ENCODE results near the gene CRYGD. TPM values are rescaled to one million over a fixed set of nuclear protein-coding genes. Genes with fewer than 3 reads are reported as not detected.
A peak's percentile ranks its signal among the peaks of the same experiment; 100 is the strongest.
"Not testable (repeated sequence)": the region's sequence is repeated elsewhere in the genome, so short reads cannot be mapped to it uniquely, and the experiment has no call there.

CRYGD gene
- total RNA-seq, 4 donors from 2014 or later: not detected

DNA sequence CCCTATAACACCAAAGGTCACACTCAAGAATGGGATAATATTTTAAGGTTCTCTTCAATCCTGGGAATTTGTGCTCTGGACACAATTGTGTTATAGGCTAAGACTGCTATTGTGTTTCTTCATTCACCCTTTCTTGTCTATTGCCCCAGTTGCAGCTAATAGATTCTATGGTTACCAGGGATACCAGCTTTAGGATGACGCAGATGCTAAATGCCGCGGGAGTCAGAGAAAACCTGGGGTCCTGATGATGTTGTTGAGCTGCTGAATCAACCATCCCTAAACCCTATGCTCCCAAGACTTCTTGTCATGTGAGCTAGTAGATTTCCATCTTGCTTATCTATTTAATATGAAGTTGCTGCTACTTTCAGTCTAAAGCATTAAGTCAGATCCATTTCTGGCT is 5.4 kb downstream of the CRYGD start:
- Histone ChIP-seq H3K27ac (no peak overlapping the region), H3K9me3 (no peaks in the 10 kb centered on the region), H3K27me3 (peaks cover 0 to 12% (median 0%) of the 10 kb centered on the region in 4 donors), H3K4me3 (no peak overlapping the region), H3K4me1 (peaks cover 0 to 1% (median 0%) of the 10 kb centered on the region in 3 donors), H3K36me3 (no peaks in the 10 kb centered on the region)
- TF ChIP-seq, protein P1, sequence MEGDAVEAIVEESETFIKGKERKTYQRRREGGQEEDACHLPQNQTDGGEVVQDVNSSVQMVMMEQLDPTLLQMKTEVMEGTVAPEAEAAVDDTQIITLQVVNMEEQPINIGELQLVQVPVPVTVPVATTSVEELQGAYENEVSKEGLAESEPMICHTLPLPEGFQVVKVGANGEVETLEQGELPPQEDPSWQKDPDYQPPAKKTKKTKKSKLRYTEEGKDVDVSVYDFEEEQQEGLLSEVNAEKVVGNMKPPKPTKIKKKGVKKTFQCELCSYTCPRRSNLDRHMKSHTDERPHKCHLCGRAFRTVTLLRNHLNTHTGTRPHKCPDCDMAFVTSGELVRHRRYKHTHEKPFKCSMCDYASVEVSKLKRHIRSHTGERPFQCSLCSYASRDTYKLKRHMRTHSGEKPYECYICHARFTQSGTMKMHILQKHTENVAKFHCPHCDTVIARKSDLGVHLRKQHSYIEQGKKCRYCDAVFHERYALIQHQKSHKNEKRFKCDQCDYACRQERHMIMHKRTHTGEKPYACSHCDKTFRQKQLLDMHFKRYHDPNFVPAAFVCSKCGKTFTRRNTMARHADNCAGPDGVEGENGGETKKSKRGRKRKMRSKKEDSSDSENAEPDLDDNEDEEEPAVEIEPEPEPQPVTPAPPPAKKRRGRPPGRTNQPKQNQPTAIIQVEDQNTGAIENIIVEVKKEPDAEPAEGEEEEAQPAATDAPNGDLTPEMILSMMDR (IDR thresholded peaks at IDR 0.05): no peak
- no peak for TF ChIP-seq POLR2A (IDR thresholded peaks at IDR 0.05)
- WGBS, 2 donors: 89 to 94% methylated on average over 3 of the region's 3 CpGs
- intact Hi-C loops (cut with DNase I): no loop called here
- no peak for DNase-seq

DNA sequence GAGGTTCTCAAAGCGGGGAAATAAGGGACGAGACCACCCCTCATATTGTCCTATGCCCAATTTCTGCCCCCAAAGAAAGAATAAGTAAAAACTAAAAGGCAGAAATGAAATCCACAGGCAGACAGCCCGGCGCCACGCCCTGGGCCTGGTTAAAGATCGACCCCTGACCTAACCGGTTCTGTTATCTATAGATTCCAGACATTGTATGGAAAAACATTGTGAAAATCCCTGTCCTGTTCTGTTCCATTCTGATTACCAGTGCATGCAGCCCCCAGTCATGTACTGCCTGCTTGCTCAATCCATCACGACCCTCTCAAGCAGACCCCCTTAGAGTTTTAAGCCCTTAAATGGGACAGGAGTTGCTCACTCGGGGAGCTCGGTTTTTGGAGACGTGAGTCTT is 6.9 kb downstream of the CRYGD start:
- H3K27ac ChIP-seq; intact Hi-C loops (cut with DNase I); H3K4me3 ChIP-seq; H3K36me3 ChIP-seq; H3K9me3 ChIP-seq; DNase-seq; H3K4me1 ChIP-seq: not testable (repeated sequence)
- H3K27me3 ChIP-seq: peaks cover 0 to 14% (median 0%) of the 10 kb centered on the region in 4 donors
- WGBS, 2 donors: 86 to 87% methylated on average over 11 of the region's 11 CpGs

DNA sequence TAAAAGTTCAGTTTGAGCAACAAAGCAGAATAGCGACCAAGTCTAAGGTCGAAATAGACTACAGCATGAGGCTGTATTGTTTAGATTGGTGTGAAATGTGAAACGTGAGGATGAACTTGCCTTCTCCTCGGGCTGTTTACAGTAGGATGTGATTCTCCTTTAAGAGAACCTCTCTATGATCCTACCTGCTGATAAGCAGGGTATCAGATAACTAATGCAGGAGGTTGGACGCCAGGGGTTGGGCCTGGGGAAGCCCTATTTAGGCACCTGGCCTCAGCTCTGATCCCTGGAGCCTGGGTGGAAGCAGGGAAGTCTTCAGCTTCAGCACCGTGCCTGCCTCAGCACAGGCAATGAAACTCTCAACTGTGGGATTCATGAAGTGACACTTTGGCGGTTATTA is 11.4 kb downstream of the CRYGD start:
- Histone ChIP-seq H3K27me3 (peaks cover 0 to 33% (median 0%) of the 10 kb centered on the region in 4 donors), H3K9me3 (no peaks in the 10 kb centered on the region), H3K4me1 (no peaks in the 10 kb centered on the region), H3K4me3 (no peak overlapping the region), H3K27ac (no peak overlapping the region), H3K36me3 (no peaks in the 10 kb centered on the region)
- TF ChIP-seq, protein P1 (IDR thresholded peaks at IDR 0.05): no peak
- TF ChIP-seq POLR2A (IDR thresholded peaks at IDR 0.05): no peak
- 41 to 51% methylated on average over 6 to 7 of the region's 7 CpGs for WGBS, 2 donors
- intact Hi-C loops (cut with DNase I): no loop called here
- DNase-seq: no peak

DNA sequence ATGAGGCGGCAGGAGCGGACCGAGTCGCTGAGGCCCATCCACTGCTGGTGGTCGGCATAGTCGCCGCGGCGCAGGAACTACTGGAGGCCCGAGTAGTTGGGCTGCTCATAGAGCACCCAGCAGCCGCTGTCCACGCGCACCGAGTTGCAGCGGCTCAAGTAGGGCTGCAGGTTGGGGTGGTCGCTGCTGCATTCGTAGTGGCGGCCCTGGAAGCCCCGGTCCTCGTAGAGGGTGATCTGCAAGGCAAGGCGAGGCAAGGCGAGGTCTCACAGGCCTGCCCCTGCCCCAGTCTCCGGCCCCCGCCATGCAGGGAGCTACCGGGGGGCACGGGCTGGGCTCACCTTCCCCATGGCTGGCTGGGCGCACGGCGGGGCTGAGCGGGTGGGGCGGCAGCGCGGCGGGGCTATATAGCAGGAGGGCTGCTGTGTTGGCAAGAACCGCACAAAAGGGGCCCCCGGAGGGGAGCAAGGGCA is 12.0 kb downstream of the CRYGD start:
- intact Hi-C loops (cut with DNase I); DNase-seq; H3K36me3 ChIP-seq; H3K9me3 ChIP-seq; H3K4me1 ChIP-seq; H3K27ac ChIP-seq: not testable (repeated sequence)
- 32 to 34% methylated on average over 7 to 11 of the region's 36 CpGs for WGBS, 2 donors
- H3K4me3 ChIP-seq: peak overlapping the region in 1 of 4 donors; percentile 18
- peaks cover 0 to 33% (median 0%) of the 10 kb centered on the region in 4 donors for H3K27me3 ChIP-seq

DNA sequence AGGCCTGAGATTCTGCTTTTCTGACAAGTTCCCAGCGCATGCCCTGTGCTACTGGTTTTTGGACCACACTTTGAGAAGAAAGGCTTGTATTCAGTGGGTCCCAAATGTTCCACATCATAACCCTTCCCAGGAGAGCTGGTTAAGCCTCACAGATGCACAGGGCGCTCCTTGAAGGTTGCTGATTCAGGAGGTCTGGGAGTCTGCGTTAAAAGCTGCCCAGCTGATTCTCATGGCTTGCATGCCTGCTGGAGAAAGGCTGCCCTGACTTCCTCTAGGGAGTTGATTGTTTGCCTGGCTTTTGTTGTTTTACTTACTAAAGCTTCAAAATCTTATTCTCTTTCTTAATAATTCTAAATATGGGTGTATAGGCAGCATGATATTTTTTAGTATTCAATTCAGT is 20.7 kb downstream of the CRYGD start:
- no peak for DNase-seq
- Histone ChIP-seq H3K27me3 (peaks cover 0 to 8% (median 0%) of the 10 kb centered on the region in 4 donors), H3K4me3 (no peak overlapping the region), H3K27ac (no peak overlapping the region), H3K4me1 (no peaks in the 10 kb centered on the region), H3K36me3 (no peaks in the 10 kb centered on the region), H3K9me3 (no peaks in the 10 kb centered on the region)
- intact Hi-C loops (cut with DNase I): no loop called here
- 72 to 77% methylated on average over 3 of the region's 3 CpGs for WGBS, 2 donors
- TF ChIP-seq, protein P1 (IDR thresholded peaks at IDR 0.05): no peak
- TF ChIP-seq POLR2A (IDR thresholded peaks at IDR 0.05): no peak

DNA sequence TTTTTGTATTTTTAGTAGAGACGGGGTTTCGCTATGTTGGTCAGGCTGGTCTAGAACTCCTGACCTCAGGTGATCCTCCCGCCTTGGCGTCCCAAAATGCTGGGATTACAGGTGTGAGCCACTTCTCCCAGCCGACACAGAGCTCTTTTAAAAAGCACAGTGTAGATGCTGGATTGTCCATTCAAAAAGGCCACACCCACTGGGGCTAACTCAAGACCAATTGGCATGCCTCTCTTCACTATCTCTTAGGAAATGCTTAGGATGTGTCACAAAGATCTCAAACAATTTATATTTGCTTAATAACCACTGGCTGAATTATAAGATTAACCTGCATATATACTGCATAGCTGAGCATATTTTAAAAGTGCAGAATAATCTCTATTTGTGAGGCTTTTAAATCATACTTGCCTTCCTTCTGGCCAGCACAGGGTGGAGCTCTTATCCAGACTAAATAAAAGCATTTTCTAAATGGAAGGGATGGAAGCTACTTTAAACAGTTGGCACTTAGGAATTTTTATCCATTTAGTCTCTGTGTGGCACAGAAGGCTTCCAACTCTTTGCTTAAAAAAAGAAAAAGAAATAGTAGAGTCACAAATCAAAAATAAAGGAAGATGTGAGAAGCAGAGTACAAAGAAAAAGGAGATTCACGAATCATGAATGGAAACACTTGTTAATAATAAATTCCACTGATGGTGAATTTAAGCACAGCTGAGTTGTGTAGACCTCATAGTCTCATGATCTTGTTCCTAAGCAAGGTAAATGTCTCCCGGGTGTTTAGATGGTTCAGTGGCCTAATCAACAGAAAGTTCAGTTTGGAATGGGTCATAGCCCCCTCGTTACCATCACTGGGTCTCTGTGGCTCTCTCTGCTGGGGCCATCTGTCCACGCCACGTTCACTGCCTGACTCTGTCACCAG is 22.4 kb downstream of the CRYGD start:
- no peak for DNase-seq
- 35 to 54% methylated on average over 7 to 10 of the region's 10 CpGs for WGBS, 2 donors
- Histone ChIP-seq H3K27ac (no peak overlapping the region), H3K27me3 (peaks cover 0 to 8% (median 0%) of the 10 kb centered on the region in 4 donors), H3K4me3 (no peak overlapping the region), H3K4me1 (no peaks in the 10 kb centered on the region), H3K36me3 (no peaks in the 10 kb centered on the region), H3K9me3 (no peaks in the 10 kb centered on the region)
- intact Hi-C loops (cut with DNase I): no loop called here
- TF ChIP-seq, protein P1 (IDR thresholded peaks at IDR 0.05): peak in 3 of 6 experiments; percentile 5 to 16 (median 15)
- TF ChIP-seq POLR2A (IDR thresholded peaks at IDR 0.05): no peak
